CD4-positive, alpha-beta T cell treated with Interleukin-10 for 1 hour (primary cell): ENCODE data around the gene CBARP.
A peak's percentile ranks its signal among the peaks of the same experiment; 100 is the strongest.

Experiments
- DNase-seq: peaks from one replicate; pipeline ENCODE4 v3.0.0-alpha.2; 2020

CBARP gene

DNA sequence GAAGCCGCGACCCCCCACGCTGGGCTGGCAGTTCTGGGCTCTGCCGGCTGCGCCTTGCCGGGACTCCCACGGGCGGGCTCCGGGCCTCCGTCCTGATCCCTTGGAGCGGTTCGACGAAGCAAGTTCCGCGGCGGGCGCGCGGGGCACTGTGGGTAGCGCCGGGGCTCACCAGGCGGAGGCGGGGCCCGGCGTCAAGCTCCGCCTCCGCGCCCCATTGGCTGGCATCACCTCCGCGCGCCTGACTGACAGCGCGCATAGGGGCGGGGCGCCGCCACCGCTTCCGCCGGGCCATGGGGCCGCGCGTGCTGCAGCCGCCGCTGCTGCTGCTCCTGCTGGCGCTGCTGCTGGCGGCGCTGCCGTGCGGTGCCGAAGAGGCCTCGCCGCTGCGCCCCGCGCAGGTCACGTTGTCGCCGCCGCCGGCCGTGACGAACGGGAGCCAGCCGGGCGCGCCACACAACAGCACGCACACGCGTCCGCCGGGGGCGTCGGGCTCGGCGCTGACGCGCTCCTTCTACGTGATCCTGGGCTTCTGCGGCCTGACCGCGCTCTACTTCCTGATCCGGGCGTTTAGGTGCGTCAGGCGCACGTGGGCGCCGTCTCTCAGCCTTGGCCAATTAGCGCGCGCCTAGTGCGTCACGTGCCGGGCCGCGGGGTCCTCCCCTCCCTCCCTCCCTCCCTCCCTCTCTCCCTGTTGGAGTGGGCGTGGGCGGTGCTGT lies 37.6 kb upstream of the CBARP start, which contains the start of gene FAM174C:
Gene FAM174C (plus strand): TSS at position 271 of the 716 bp plus-strand sequence. CDS start 20 bp downstream, at position 291.
- peak; percentile 96 for DNase-seq

DNA sequence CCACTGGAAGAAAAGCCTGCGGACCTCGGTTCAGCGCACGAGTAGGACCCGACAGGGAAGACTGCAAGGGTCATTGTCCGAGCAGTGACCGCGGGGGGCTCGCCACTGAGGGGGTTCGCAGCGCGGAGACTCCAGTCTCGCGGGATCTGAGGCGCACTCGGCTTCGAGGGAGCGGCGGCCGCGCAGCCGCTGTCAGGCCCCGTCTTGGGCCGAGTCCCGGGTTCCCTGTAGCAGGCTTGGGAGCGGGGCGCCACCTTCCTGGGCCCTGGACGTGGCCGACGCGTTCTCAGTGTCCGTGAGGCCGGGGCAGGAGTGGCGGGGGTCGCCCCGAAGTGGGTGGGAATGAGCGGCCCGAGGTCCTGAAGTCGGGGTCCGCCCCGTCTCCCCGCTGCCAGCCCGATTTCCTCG lies 37.1 kb upstream of the CBARP start:
- no peak for DNase-seq

DNA sequence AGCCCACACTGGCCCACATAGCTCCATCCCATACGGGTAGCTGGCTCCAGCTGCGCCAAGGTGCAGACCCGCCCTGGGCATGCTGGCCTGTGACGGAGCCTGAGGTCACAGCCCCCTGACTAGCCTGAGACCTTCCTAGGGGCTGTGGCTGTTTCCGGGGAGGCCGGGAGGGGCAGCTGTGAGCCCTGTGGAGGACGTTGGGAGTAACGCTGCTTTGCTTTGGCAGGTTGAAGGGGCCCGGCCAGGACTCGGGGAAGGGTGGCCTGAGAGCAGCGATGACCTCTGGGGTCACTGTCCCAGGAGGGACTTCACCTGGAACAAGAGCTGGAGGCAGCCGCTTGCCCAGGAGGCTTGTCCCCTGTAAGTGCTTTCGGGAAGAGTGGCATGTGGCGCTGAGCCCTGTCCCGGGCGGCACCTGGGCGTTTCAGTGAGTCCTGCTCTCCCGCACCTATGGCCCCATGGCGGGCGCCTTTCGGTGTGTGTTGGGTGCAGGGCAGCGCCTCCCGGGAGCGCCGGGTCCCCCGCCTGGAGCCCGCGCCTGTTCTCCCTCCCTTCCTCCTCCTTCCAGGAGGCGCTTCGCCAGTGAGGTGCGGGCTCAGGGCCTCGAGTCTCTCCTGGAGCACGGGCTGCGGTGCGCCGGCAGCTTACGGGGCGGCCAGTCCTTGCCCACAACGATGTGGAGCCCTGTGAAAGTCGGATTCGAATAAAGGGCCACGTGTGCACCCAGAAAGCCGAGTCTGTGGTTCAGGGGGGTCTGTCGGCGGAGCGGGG lies 36.5 kb upstream of the CBARP start:
- DNase-seq = no peak

DNA sequence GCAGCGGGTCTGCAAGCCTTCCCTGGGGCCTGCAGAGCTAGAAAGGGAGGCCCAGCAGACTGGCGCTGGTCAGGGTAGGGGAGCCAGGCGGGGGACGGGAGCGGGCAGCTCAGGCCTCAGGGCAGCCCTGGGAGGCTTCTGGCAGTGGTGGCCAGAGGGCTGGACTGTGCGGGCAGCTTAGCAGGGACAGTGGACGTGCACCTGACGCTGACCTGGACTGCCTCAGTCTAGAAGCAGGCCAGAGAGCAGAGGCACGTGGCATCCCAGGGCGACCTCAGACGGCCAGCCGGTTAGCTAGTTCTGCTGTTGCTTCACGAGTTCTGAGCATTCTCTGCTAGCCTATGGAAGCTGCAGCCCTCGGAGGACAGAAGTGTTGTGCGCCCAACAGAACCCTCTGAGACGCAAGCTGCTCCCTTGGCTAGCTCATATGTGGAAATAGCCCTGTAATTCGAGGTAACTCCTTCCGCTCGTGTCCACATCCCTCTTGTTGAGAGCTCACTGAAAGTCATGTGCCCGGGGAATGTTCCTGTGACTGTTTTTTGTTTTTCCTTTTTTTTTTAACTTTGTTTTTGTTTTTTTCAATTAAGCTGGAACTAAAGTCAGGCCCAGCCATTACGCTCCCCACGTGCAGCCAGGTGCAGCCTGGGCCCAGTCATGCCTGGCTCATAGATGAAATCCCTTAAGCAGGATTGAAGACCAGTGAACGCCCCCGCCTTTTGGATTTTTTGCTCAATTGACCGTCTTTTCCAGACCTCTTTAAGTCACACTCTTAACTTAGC lies 35.6 kb upstream of the CBARP start:
- no peak for DNase-seq

DNA sequence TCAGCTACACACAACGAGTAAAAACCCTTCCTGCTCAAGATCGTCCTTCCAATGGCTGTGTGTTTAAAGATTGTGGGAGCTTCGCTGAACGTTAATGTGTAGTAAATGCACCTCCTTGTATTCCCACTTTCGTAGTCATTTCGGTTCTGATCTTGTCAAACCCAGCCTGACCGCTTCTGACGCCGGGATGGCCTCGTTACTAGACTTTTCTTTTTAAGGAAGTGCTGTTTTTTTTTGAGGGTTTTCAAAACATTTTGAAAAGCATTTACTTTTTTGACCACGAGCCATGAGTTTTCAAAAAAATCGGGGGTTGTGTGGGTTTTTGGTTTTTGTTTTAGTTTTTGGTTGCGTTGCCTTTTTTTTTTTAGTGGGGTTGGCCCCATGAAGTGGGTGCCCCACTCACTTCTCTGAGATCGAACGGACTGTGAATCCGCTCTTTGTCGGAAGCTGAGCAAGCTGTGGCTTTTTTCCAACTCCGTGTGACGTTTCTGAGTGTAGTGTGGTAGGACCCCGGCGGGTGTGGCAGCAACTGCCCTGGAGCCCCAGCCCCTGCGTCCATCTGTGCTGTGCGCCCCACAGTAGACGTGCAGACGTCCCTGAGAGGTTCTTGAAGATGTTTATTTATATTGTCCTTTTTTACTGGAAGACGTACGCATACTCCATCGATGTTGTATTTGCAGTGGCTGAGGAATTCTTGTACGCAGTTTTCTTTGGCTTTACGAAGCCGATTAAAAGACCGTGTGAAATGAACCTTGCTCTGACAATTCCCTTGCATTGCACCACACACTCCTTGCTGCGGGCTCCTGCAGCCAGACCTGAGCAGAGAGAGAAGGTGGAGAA lies 34.8 kb upstream of the CBARP start:
- DNase-seq = no peak

DNA sequence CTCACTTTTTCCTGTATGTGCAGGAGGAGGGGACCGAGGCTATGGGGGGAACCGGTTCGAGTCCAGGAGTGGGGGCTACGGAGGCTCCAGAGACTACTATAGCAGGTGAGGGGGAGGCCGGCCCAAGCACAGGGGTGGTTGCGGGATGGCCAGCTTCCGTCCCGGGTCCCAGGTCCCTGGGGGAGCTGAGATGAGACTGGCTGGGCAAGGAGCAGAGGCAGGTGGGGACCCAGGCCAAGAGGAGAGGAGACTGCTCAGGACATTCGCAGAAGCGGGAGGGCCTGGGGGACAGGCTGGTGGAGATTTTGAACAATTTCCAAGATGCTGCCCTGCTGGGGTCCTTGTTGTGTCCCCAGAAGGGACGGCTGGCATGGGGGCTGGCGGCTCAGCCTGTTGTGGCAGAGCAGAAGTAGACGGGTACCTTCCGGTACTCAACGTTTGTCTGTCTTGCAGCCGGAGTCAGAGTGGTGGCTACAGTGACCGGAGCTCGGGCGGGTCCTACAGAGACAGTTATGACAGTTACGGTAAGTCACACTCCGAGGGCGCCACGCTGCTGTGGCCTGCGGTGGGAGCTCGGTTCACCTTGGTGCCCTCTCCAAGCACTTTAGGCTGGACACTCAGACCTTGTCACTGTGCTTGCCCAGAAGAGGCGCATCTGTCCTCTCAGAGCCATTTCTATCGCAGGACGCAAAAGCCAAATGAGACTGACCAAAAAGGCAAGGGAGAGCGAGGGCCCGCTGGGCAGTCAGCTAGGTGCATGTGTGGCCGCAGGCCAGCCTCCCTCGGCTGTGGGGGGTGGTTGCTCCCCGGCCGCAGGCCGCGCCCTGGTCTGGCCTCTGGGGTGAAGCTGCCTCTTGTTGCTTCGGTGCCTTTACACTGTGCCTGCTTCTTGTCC lies 34.0 kb upstream of the CBARP start:
- DNase-seq = no peak

DNA sequence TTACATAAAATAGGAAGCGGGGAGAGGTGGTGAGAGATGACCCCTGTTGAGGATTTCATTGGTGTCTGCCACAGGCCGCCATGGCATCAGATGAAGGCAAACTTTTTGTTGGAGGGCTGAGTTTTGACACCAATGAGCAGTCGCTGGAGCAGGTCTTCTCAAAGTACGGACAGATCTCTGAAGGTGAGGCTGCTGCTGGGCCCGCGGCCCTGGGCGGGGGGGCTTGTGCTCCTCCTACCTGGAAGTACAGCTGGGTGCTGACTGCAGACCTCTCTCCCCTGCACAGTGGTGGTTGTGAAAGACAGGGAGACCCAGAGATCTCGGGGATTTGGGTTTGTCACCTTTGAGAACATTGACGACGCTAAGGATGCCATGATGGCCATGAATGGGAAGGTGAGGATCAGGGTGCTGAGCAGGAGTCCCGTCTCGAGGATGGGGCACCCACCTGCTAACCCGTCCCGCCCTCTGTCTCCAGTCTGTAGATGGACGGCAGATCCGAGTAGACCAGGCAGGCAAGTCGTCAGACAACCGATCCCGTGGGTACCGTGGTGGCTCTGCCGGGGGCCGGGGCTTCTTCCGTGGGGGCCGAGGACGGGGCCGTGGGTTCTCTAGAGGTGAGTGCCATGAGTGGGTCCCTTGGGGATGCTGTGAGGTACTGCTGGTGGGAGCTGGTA lies 33.2 kb upstream of the CBARP start:
- no peak for DNase-seq

DNA sequence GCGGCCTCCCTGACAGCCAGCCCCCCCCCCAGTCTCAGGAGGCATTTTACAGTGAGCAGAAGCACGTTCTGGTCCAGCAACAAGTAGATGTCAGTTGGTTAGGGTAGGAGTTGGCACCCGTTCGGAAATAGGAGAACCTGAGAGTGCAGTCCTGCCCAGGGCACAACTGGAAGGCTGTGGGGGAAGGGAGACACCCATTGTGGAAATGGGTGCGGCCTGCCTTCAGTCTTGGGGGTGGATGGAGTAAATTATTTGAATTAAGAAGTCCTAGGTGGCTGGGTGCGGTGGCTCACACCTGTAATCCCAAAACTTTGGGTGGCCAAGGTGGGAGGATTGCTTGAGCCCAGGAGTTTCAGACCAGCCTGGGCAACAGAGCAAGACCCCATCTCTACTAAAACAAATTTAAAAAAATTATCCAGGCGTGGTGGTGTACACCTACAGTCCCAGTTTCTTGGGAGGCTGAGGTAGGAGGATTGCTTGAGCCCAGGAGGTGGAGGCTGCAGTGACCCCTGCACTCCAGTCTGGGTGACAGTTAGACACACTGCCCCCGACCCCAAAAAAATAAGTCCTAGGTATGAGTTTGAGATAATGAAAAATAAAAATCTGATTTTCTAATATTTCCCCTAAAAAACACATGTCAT lies 32.5 kb upstream of the CBARP start:
- DNase-seq = no peak

DNA sequence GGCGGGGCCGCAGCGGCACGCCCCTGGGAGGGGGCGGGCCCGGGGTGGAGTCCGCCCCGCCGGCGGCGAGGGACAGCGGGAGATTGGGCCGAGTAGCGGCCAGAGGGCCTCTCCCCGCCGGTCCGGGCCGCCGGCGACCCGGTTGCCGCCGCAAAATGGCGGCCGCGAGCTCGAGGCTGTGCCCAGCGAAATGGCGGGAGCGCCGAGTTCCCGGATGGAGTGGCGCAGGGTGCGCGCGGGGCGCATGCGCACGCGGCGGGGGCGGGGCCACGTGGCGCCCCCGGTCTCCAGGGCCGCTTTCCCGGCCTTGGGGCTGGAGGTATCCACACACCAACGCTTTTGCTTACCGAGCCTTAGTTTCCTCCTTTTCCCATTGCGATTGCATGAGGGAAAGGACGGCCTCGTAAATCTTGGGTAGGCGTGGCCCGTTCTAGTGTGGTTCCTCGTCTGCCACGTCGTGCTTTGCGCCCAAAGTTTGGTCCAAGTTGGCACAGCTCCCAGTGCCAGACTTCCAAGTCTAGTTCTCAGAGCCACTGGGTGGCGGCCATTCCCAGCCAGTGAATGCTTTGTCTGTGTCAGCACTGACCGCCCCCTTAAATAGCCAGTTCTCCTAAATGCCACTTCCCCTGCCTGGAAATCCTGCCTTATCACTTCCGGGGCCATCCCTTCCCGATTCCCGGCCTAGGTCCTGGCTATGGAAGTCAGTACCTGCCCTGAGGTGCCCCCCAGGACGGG lies 31.8 kb upstream of the CBARP start:
- DNase-seq = peak; percentile 87

DNA sequence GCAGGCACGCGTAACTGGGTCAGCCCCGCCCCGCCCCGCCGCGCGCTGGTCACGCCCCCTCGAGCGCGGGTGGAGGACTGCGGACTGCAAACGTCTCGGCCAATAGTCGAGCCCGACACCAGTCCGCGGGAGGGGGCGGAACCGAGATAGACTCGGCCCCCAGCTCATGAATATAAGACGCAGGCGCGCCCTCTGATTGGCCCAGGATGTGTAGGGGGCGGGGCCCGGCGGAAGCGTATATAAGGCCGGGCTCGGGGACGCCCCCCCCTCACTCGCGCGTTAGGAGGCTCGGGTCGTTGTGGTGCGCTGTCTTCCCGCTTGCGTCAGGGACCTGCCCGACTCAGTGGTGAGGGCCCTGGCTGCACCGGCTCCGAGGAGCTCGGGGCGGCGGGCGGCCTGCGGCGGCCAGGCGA lies 31.3 kb upstream of the CBARP start, which contains the start of gene CIRBP:
Gene CIRBP (plus strand): TSS at position 268 of the 413 bp plus-strand sequence. CDS start 1,602 bp downstream, outside the sequence.
- peak; percentile 99 for DNase-seq

DNA sequence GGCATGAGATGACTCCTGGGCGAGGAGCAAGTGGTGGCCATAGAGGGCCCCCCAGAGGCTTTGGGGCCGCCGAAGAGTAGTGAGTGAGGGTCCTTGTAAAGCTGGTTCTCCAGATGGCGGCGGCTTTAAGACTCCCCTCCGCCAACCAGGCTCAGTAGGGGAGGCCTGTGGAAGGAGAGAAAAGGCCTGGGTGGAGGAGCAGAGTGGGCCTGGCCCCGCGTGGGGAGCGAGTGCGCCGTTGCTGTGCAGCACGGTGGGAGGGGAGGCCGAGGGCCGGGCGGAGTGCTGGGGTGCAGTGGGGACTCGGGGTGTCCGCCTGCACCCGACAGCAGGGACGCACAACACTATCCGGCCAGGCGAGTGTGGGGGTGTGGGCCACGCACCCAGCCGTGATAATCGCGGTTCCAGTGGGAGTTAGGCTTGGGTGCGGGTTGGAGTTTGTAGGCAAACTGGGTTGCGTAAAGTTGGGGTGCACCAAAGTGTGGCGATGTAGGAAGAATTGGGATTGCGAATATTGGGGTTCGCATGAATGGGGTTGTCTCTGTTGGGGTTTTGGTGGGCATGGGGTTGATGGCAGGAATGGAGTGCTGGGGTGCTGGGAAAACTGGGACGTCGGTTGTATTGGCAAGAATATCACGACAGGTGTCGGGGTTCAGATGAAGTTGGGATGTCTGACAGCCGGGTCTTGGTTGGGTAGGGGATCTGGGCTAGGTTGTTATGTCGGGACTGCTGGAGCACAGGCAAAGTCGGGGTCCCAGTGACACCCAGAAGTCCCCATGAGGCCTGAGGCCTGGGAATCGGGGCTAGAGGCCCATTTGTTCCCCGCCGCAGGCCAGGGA lies 30.6 kb upstream of the CBARP start:
- DNase-seq = no peak

DNA sequence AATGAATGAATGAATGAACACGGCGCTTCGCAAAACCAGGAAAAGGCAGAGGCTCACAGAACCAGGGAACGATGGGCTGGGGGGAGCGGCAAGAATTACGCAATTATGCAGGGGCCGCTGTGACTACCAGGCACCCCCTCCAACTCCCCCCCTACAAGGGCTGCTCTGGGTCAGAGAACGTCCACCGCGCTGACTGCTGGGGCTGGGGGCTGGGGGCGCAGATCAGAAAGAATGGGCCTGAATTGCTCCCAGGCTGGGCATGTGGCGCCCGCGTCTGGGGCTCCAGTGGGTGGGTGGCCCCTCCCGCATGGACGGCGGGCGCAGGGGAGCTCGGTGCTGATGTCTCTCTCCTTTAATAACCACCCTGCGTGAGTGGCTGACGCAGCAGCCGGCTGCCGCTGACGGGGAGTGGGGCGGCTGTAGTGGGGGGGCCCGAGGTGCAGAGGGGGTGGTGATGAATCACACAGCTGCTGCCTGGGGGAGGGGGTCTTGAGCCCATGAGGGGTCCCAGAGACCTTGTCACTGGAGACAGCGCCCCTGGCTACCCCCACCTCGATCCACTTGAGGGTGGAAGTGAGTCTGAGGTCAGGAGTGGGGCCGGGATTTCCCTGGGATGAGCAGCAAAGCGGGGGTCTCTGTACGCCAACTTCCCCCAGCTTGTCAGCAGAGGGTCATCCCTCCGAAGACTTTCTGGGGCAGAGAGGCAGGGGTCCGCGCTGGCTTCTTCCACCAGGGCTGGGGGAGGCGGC lies 29.8 kb upstream of the CBARP start:
- no peak for DNase-seq

DNA sequence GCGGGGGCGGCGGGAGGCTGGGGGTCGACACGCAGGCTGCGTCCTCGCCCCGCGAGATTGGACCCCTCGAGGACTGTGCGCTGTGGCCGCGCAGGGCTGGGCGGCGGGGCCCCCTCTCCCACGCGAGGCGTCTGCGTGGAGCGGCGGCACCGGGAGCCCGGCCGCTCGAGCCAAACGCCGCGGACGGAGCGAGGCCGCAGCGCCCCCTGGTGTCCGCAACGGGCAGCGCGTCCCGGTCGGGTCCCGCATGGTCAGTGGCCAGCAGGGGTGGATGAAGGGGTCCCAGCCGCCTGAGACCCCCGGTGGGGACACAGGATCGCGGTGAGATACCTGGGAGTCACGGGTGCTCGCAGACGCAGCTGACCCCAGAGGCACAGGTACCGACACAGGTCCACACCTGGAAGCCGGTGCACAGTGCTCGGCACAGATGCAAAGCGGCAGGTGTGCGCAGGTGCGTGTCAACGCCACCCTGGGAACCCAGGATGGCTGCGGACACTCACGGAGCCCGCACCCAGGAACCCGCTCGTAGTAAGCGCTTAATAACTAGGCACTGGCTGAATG lies 29.2 kb upstream of the CBARP start:
- DNase-seq = peak; percentile 73

DNA sequence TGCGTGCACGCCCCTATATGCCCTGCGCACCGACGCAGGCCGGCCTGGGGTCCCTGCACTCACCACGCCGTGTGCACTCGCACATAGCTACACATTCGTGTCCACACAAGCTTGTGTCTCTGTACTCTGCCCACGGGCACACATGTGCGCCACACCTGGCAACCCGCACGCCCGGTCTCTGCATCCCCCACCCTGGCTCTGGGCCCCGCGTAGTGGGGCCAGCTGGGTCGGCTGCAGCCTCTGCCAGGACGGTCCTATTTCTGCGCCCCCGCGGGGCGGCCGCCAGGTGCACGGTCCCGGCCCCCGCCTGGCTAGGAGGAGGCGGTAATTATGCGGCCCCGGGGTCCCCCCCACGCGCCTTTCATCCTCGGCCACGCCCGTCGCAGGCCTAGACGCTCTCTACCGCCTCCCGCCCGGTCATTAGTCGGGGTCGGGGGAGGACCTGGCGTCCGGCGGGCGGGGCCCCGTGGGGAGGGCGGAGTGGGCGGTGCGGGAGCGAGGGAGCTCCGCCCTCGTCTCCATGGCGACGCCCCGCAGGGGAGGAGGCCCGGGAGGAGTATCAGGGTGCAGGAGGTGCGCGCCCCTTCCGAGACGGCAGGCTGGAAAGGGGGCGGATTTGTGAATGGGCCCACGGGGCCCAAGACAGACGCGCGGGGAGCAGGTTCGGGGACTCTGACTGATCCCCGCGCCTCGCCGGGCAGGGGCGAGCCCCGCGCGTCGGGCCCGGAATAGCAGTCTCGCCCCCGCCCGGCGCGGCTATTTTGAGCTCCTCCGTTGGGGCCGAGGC lies 28.5 kb upstream of the CBARP start:
- peak; percentile 93 for DNase-seq

DNA sequence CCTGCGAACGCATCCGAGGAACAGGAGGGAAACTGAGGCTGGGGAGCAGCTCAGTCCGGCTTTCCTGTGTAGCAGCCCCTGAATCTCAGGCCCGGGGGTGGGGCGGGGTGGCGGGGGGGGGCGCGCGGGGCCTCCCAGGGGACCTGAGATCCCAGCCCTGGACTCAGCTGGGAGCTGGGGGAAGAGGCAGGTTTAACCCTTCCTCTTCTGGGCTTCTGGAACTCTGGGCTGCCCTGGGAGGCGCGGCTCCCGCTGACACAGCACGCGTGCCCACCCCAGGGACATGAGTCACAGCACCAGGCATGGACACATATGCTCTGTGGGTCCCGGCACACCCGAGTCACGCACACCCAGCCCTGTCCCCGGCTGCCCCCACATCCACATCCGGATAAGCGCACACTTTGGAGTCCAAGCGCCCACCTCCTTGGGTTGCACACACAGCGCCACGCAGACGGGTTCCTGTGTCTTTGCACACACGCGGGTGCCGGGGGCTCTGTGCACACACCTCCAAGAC lies 27.9 kb upstream of the CBARP start:
- DNase-seq = no peak
